ENCODE measurements around the gene FOCAD.

Gene FOCAD

GRCh38 chr9:20684035-20684874 is at the start of gene FOCAD:
Gene FOCAD (plus strand): TSS chr9:20684259. CDS start chr9:20715354, 31,095 bp downstream.
- no peak for TF ChIP-seq CTCF (IDR thresholded peaks at IDR 0.05)

GRCh38 chr9:20634895-20635294 is 49.2 kb upstream of the FOCAD start:
- no peak for TF ChIP-seq CTCF (IDR thresholded peaks at IDR 0.05)

- no peak for TF ChIP-seq CTCF (IDR thresholded peaks at IDR 0.05)
Measured at GRCh38 chr9:20636888-20637440, 47.1 kb upstream of the FOCAD start.

GRCh38 chr9:20640331-20641187 is 43.5 kb upstream of the FOCAD start:
- TF ChIP-seq CTCF (IDR thresholded peaks at IDR 0.05): no peak

- no peak for TF ChIP-seq CTCF (IDR thresholded peaks at IDR 0.05)
Measured at GRCh38 chr9:20642045-20642444, 42.0 kb upstream of the FOCAD start.

- no peak for TF ChIP-seq CTCF (IDR thresholded peaks at IDR 0.05)
Measured at GRCh38 chr9:20643660-20644059, 40.4 kb upstream of the FOCAD start.

- no peak for TF ChIP-seq CTCF (IDR thresholded peaks at IDR 0.05)
Measured at GRCh38 chr9:20646656-20647055, 37.4 kb upstream of the FOCAD start.

Data from LNCAP (cell line).